CMK (cell line): ENCODE results near the gene AFAP1L1.
"Not testable (repeated sequence)": the region's sequence is repeated elsewhere in the genome, so short reads cannot be mapped to it uniquely, and the experiment has no call there.

ENCODE experiments used
- DNase-seq: peaks from one replicate; pipeline ENCODE4 v3.0.0-alpha.2; 2010; ENCODE audit warnings: low read depth

AFAP1L1 gene

GRCh38 chr5:149261246-149261645, 10.4 kb upstream of the AFAP1L1 start:
- no peak for DNase-seq

DNA sequence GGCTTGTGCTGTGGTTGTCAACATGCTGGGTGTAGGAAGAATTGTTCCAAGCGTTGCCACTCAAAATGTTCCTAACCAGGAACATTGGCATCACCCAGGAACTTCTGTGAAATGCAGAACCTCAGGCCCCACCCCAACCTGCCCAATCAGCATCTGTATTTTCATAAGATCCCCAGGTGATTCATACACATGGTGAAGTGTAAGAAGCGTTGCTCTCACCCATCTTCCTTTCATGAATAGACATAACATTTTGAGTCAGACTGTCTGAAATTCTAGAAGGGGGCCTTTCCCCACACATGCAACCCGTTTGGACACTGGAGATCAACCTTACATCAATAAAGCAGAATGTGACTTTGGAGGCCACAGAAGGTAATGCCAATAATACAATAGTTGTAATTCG, 9.3 kb upstream of the AFAP1L1 start:
- DNase-seq, result no peak

GRCh38 chr5:149264439-149265067, 7.1 kb upstream of the AFAP1L1 start:
- DNase-seq, result no peak

DNA sequence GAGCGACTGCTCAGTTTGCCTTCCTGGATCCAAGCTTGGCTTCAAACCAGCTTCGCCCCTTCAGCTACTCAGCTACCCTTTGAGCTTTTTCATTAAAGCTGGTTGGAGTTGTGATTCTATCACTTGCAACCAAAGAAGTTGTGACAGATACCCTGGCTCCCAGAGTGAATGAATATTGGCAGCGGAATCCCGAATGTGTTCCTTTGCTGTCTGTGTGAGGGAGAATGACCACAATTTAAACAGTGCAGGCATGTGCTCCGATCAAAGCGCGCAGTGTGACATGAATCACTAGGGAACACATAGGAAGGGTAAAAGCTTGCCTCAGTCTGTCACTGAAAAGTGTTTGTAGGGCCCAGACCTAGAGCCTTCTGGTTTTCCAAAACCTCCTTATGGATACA, 6.6 kb upstream of the AFAP1L1 start:
- no peak for DNase-seq

- DNase-seq, result no peak
These were observed 6.1 kb upstream of the AFAP1L1 start for GRCh38 chr5:149265597-149265996.

DNA sequence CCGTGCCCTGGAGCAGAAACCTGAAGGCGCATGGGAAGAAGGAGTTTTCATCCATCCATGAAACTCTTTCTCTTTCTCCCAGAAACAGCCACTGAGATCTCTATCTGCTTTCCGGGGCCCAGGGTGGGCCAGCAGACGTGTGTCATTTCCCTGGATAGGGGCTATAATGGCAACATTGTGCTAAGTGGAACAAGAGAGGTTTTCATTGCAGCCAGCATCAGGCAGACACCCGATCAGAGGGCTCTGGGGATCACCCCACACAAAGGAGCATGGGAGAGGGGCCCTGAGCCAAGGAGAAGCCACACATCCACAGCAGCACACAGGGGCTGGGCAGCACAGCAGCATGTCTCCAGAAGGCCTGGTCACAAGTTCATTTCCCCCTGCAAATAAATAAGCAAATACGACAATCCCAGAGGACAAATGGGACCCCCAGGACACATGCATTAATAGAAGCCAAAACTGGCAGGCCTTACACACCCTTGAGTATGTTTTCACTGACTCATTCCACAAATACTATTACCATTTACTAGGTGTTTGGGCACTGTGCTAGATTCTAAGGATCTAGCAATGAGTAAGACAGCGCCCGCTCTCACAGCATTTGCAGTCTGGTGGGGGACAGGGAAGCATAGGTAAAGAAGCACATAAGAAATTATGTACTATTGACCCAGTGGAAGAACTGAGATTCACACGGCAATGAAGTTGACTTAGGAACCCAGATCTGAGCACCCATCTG, 4.3 kb upstream of the AFAP1L1 start:
- DNase-seq, result no peak

DNA sequence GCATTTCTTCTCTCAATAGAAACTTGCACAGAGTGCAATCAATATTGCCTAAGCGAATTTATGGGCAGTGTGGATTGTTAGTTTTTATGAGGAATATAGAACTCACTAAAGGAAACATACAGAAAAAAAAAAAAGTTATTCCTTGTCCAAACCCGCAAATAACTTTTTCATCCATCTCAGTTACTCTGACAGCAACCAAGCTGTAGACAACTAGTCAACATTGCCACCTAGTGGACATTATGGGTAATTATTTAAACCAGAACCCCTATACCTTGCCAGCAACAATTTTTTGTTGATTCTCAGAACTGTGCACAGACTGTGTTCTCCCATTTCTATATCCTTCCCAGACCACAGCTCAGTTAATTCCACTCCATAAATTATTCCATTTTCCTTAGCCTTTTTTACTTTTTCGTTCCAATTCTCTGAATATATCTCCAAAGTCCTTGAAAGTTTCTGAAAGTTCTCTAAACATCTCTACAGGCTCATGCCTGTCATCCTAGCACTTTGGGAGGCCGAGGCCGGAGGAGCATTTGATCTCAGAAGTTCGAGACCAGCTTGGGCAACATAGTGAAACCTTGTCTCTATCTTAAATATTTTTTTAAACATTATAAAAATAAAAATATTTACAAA, 2.6 kb upstream of the AFAP1L1 start:
- DNase-seq, result peak; percentile 24

DNA sequence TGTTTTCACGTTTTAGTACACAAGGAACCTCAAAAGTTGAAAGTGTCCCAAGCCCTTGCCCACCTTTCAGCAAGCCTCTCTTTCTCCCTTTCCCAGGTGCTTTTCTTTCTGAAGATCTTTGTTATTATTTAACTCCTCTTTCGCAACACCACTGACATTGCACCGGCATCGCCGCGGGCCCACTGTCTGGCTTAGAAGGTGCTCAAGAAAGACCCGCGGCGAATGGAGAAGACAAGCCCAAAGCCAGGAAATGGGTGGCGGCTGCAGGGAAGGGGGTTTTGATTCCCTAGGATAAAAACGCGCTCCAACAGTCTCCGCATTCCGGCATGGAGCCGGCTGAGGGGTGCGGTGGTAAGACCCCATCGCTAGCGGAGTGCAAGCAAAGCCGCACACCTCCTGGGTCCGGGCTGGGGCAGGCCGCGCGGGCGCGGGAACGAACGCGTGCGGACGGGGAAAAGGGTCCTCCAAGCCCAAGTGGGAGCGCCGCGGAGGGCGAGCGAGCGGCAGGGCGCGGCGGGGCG, 404 bp upstream of the AFAP1L1 start:
- no peak for DNase-seq

- not testable (repeated sequence) for DNase-seq
These were observed 1.1 kb downstream of the AFAP1L1 start for GRCh38 chr5:149272781-149273180.

GRCh38 chr5:149273237-149273636, 1.6 kb downstream of the AFAP1L1 start:
- DNase-seq, result no peak

DNA sequence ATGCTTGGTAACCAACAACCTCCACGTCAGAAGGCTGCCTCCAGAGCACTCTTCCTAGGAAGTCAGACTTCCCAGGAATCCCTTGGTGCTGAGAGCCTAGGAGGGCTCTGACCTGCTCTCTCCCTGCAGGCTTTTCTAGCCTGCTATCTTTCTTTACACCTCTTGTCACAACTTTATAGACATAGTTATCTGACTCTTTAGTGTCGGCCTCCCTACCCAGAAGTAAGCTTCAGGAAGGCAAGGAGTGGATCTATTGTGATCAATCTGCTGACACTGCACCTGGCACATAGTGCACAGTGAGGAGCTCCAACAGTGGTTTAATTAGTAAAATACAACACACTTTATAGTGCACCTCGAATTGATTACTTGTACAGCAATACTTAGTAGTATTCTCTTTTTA, 2.3 kb downstream of the AFAP1L1 start:
- DNase-seq, result no peak

DNA sequence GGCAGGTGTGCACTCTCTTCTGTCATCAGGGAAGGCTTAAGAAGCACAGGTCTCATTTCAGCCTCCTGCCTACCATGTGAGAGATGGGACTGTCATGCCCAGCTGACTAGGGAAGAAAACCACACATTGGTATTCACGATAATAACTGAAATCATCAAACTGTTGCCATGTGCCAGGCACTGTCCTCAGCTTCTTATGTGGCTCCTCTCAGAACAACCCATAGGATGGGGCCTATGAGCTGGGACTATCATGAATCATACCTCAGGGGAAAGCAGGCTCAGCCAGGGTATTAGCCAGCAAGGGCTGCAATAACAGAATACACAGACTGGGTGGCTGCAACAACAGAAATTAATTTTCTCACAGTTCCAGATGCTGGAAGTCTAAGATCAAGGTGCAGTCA, 3.3 kb downstream of the AFAP1L1 start:
- no peak for DNase-seq

GRCh38 chr5:149277801-149278200, 6.1 kb downstream of the AFAP1L1 start:
- no peak for DNase-seq

DNA sequence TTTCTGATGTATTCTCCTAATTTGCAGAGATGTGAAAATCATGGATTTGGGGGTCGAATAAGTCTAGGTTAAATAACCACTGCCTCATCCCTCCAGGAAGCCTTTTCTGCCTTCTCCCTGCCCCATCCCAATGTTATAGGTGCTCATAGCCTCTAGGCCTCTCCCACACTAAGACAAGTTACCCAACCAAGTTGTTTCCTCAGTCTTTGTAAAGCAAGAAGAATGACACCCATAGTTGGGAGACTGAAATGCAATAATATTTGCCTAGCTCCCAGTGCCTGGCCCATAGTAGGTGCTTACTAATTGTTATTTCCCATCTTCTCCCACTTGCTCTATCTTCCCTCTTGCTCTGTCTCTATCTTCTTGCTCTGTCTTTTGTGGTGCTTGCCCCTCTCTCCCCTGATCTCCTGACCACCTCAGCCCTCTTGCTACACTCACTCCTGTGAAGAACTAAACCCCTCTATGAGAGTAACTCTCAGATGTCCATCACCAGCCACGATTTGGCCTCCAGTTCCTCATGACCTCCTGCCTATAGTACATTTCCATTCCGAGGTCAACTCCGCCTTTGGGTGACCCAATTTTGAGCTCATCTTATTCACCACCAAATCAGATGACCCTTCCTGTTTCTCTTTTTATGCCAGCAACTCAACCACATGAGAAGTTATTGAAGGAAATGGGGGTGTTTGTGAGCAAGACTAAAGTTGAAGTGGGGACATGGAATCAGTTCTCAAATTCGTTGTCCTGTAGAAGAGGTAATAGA, 7.0 kb downstream of the AFAP1L1 start:
- no peak for DNase-seq

- no peak for DNase-seq
These were observed 8.0 kb downstream of the AFAP1L1 start for GRCh38 chr5:149279661-149280060.

- DNase-seq, result no peak
These were observed 8.5 kb downstream of the AFAP1L1 start for GRCh38 chr5:149280124-149280523.

GRCh38 chr5:149280802-149281201, 9.1 kb downstream of the AFAP1L1 start:
- DNase-seq, result no peak

DNA sequence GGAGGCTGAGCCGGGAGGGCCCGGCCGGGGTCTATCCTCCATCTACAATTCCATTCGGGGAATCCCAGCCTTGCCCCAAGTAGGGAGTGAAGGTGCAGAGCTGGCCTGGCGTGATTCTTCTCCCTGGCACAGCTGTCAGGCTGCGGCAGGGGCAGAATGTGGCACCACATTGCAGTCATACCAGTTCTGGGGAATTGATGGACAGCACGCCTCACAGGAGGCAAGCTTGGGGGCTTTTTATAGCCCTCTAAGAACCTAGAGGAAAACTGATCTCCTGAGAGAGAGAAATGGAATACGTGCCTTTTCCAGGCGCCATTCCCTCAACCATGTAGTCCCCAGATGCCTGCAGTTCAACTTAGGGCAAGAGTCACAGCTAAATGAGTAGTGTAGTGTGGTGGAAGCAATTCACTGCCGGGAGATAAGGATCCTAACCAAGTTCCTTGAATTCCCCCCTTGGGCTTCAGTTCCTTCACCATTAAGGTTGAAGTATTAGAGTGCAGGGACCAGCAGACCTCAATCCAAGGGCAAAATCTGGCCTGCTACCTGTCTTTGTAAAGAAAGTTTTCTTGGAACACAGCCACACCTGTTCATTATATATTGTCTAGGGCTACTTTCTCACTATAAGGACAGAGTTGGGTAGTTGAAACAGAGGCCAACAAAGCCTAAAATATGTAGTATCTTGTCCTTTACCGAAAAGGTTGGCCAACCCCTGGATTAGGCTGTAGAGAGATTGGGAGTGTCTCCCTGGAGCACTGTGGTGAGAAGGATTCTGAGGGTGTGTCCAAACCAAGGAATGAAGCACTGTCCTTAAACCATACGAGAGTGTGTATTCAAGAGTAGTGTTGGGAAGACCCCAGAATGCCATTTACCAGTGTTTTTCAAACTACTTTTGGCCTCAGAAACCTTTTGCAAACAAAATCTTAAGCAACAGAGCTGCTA, 10.6 kb downstream of the AFAP1L1 start:
- no peak for DNase-seq

GRCh38 chr5:149282966-149283332, 11.3 kb downstream of the AFAP1L1 start:
- no peak for DNase-seq

DNA sequence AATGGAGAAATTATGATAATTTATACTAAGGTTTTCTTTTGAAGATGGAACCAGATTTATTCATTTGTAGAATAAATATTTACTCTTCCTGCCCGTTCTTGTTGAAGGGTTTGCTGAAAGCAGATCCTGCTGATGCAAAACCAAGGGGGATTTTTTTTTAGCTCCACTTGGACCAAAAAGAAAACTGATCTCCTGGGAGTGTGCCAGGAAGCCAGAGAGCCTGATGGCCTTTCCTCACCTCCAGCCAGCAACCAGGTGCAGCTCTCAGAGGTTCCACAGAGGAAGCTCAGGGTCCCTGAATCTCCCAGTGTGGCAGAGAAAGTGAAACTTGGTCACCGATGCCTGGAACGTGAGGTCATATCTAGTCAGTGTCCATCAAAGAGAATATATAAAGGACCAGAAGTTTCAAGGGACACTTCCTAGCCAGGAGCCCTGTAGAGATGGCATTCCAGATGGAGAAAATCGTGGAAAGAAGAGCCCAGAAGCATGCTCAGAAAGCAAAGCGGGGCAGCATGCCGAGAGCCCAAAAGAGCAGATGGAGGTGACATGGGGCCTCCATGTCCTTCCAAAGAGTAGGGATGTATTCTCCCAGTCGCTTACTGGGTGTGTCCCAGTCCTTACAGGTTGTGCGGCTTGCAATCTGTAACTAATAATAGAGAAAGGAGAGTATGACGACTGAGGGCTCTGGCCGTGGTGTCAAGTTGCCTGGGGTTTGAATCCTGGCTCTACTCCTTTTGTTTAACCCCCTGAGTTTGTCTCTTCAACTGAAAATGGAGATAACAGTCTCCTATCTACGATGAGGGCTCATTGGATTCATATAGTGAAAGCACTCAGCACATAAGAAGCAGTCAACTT, 12.2 kb downstream of the AFAP1L1 start:
- no peak for DNase-seq
